Thyroid gland (tissue), 4 donors: ENCODE results near the gene METTL6.

Experiments used
- CTCF ChIP-seq, 6 experiments: fragments of 200-600 bp in 3 of 6; fragments of 450-650 bp in 3 of 6; sonication (generic) in 3 of 6; IDR thresholded peaks; one replicate each; pipeline ENCODE4 v1.5.1; 2016 to 2019; ENCODE audit warnings: antibody characterized with exemption in 6 of 6, mild to moderate bottlenecking in 2 of 6, inconsistent platforms in 1 of 6, moderate library complexity in 1 of 6
- POLR2A ChIP-seq, 2 donors: fragments of 450-650 bp; IDR thresholded peaks; one replicate each; pipeline ENCODE4 v1.6.1; 2017; ENCODE audit warnings: antibody characterized with exemption in 2 of 2, mild to moderate bottlenecking in 2 of 2, moderate library complexity in 1 of 2

- no peak for TF ChIP-seq CTCF (IDR thresholded peaks at IDR 0.05)
- TF ChIP-seq POLR2A (IDR thresholded peaks at IDR 0.05), result no peak
Measured at GRCh38 chr3:15387735-15388134, 39.6 kb downstream of the METTL6 start.
